ENCODE results near the gene HACE1.
A peak's percentile ranks its signal among the peaks of the same experiment; 100 is the strongest.

- TF ChIP-seq CTCF (IDR thresholded peaks at IDR 0.05; ENCODE audit: borderline replicate concordance, extremely low read depth, low read length, poor library complexity, severe bottlenecking) (peak; percentile 95), EZH2 (IDR thresholded peaks at IDR 0.05; ENCODE audit: borderline replicate concordance, low read depth, low read length, severe bottlenecking) (no peak)
Observed at GRCh38 chr6:104682722-104683643, 176.7 kb downstream of the HACE1 start.
